Measurements from ENCODE around the gene AMH. TPM values are rescaled to one million over a fixed set of nuclear protein-coding genes. Genes with fewer than 3 reads are reported as not detected.
A peak's percentile ranks its signal among the peaks of the same experiment; 100 is the strongest.

Gene AMH
- polyA plus RNA-seq, 1 experiment: not detected

- H3K9me3 ChIP-seq (ENCODE audit: control insufficient read depth, insufficient read depth, low read length): no peaks in the 10 kb centered on the region; the same call in 1 of the 2 replicates
- no peak for TF ChIP-seq CTCF (IDR thresholded peaks at IDR 0.05; ENCODE audit: low read depth, low read length)
- H3K4me3 ChIP-seq (ENCODE audit: low read depth, low read length): no peak overlapping the region
- ChIA-PET POLR2A (no interaction called here), CTCF (interaction anchor here (1.0 kb wide), 1 partner anchor 51 kb away, joined by 4 read pairs; no protein-coding TSS in a partner anchor)
- H3K27me3 ChIP-seq (ENCODE audit: control insufficient read depth, insufficient read depth, low read length): no peaks in the 10 kb centered on the region
- H3K27ac ChIP-seq (ENCODE audit: low read depth, low read length): no peak overlapping the region
- DNase-seq (ENCODE audit: low read depth, low spot score): no peak
Observed at GRCh38 chr19:2207008-2207407, 42.1 kb upstream of the AMH start.

- ChIA-PET POLR2A (interaction anchor here (0.6 kb wide), 2 partner anchors 52 to 765 kb away, joined by 3 read pairs; no protein-coding TSS in a partner anchor), CTCF (interaction anchor here (1.5 kb wide), 1 partner anchor 28 kb away, joined by 3 read pairs; the partner anchor contains the start of gene PLEKHJ1)
- no peaks in the 10 kb centered on the region for H3K27me3 ChIP-seq (ENCODE audit: control insufficient read depth, insufficient read depth, low read length)
- H3K27ac ChIP-seq (ENCODE audit: low read depth, low read length): no peak overlapping the region
- no peak for DNase-seq (ENCODE audit: low read depth, low spot score)
- H3K9me3 ChIP-seq (ENCODE audit: control insufficient read depth, insufficient read depth, low read length): no peaks in the 10 kb centered on the region
- no peak overlapping the region for H3K4me3 ChIP-seq (ENCODE audit: low read depth, low read length)
- TF ChIP-seq CTCF (IDR thresholded peaks at IDR 0.05; ENCODE audit: low read depth, low read length): peak; percentile 19; the same call in 1 of the 2 replicates
Observed at GRCh38 chr19:2207991-2208860, 40.9 kb upstream of the AMH start.

DNA sequence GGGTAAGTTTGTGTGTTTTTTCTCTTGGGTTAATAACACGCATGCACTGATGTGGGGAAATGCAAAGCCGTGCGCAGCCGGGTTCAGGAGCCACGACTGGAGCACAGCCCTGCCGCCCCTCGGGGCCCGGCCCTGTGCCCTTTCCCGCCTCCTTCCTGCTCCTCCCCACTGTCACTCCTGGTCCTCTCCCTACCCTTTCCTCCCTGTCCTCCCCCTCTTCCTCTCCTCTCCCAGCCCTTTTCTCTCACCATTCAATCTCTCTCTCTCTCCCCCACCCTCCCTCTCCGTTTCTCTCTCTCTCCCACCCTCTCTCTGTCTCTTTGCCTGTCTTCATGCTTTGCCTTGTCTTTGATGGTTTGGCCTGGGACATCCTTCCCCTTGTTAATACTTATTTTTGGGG, 40.1 kb upstream of the AMH start:
- Histone ChIP-seq H3K4me3 (ENCODE audit: low read depth, low read length) (no peak overlapping the region), H3K27me3 (ENCODE audit: control insufficient read depth, insufficient read depth, low read length) (no peaks in the 10 kb centered on the region), H3K27ac (ENCODE audit: low read depth, low read length) (no peak overlapping the region), H3K9me3 (ENCODE audit: control insufficient read depth, insufficient read depth, low read length) (no peaks in the 10 kb centered on the region; the same call in 1 of the 2 replicates)
- no peak for DNase-seq (ENCODE audit: low read depth, low spot score)
- TF ChIP-seq CTCF (IDR thresholded peaks at IDR 0.05; ENCODE audit: low read depth, low read length): no peak
- POLR2A ChIA-PET: interaction anchor here (0.6 kb wide), 2 partner anchors 53 to 765 kb away, joined by 3 read pairs; no protein-coding TSS in a partner anchor
- CTCF ChIA-PET: interaction anchor here (1.5 kb wide), 1 partner anchor 27 kb away, joined by 3 read pairs; the partner anchor contains the start of gene PLEKHJ1

DNA sequence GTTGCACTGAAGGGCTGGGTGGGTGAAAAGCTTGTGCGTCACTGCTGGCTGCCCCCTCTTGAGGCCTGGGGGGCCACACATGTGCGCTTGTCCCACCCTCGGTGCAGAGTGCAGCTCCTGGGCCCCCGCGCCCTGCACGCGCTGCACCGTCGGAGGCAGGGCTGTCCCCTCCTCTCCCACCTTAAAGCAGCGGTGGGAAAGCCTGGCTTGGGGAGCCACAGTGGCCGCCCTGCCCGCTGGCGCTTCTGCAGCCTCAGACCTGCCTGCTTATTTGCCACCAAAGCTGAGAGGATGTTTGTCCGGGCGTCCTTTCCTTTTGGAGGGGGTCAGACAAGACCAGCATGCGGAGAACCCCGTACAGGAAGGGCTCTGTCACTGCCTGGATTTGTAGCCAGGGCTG, 39.7 kb upstream of the AMH start:
- CTCF ChIA-PET: interaction anchor here (1.5 kb wide), 1 partner anchor 26 kb away, joined by 3 read pairs; the partner anchor contains the start of gene PLEKHJ1

More for the DNA sequence above, 39.7 kb upstream of the AMH start:
- Histone ChIP-seq H3K9me3 (ENCODE audit: control insufficient read depth, insufficient read depth, low read length) (no peaks in the 10 kb centered on the region; the same call in 1 of the 2 replicates), H3K4me3 (ENCODE audit: low read depth, low read length) (no peak overlapping the region), H3K27ac (ENCODE audit: low read depth, low read length) (no peak overlapping the region), H3K27me3 (ENCODE audit: control insufficient read depth, insufficient read depth, low read length) (no peaks in the 10 kb centered on the region)
- POLR2A ChIA-PET: no interaction called here
- TF ChIP-seq CTCF (IDR thresholded peaks at IDR 0.05; ENCODE audit: low read depth, low read length): no peak
- DNase-seq (ENCODE audit: low read depth, low spot score): no peak

All from AG04450 (cell line).